Neural cell (in vitro differentiated cells): ENCODE results near the gene EFR3B. TPM values are rescaled to one million over a fixed set of nuclear protein-coding genes. Genes with fewer than 3 reads are reported as not detected.

Source experiments
- H2AFZ ChIP-seq: fragments of 200-600, 300-800 bp; sonication (generic), shearing (Covaris generic); 2 replicates; pipeline ENCODE4 v1.6.0; 2014; ENCODE audit warnings: low read depth, mild to moderate bottlenecking, antibody characterized with exemption, low read length, moderate library complexity
- H3F3A ChIP-seq: fragments of 200-600 bp; shearing (Covaris generic); 2 replicates; pipeline ENCODE4 v1.6.1; 2016; ENCODE audit warnings: mild to moderate bottlenecking, moderate library complexity, mixed read lengths, antibody characterized with exemption, low read length; ENCODE audit not compliant: insufficient read depth, poor library complexity, severe bottlenecking
- H3K27ac ChIP-seq: fragments of 200-600, 300-800 bp; sonication (generic), shearing (Covaris generic); 2 replicates; pipeline ENCODE4 v1.5.1; 2014; ENCODE audit warnings: mild to moderate bottlenecking, low read length, moderate library complexity
- H3K27me3 ChIP-seq: fragments of 300-800, 200-600 bp; sonication (generic), shearing (Covaris generic); 2 replicates; pipeline ENCODE4 v1.6.0; 2014; ENCODE audit warnings: mild to moderate bottlenecking, low read depth, low read length, moderate library complexity; ENCODE audit not compliant: insufficient read depth
- H3K36me3 ChIP-seq: fragments of 300-800, 200-600 bp; sonication (generic), shearing (Covaris generic); 2 replicates; pipeline ENCODE4 v1.5.1; 2014; ENCODE audit warnings: mild to moderate bottlenecking, antibody characterized with exemption, low read length, moderate library complexity; ENCODE audit not compliant: insufficient read depth
- H3K4me2 ChIP-seq: fragments of 300-800, 200-600 bp; sonication (generic), shearing (Covaris generic); 2 replicates; pipeline ENCODE4 v1.6.0; 2014; ENCODE audit warnings: mild to moderate bottlenecking, low read length
- H3K4me3 ChIP-seq: fragments of 300-800, 200-600 bp; sonication (generic), shearing (Covaris generic); 2 replicates; pipeline ENCODE4 v1.5.1; 2014; ENCODE audit warnings: mild to moderate bottlenecking, low read length, moderate library complexity
- H3K79me2 ChIP-seq: fragments of 200-600 bp; shearing (Covaris generic); replicated peaks from 2 replicates; pipeline ENCODE4 v1.6.0; 2014; ENCODE audit warnings: mild to moderate bottlenecking, low read length, moderate library complexity; ENCODE audit not compliant: insufficient read depth
- H3K9ac ChIP-seq: fragments of 300-800, 200-600 bp; sonication (generic), shearing (Covaris generic); 2 replicates; pipeline ENCODE4 v1.6.1; 2016; ENCODE audit warnings: mild to moderate bottlenecking, low read length, mixed read lengths
- H3K9me2 ChIP-seq: fragments of 200-600 bp; shearing (Covaris generic); 2 replicates; pipeline ENCODE4 v1.6.1; 2016; ENCODE audit warnings: mild to moderate bottlenecking, low read length, mixed read lengths; ENCODE audit not compliant: insufficient read depth
- H3K9me3 ChIP-seq: fragments of 200-600, 300-800 bp; sonication (generic), shearing (Covaris generic); 2 replicates; pipeline ENCODE4 v1.6.1; 2016; ENCODE audit warnings: mild to moderate bottlenecking, mixed run types, low read length, moderate library complexity, mixed read lengths
- H4K20me1 ChIP-seq: fragments of 200-600 bp; shearing (Covaris generic); 2 replicates; pipeline ENCODE4 v1.6.1; 2016; ENCODE audit warnings: mild to moderate bottlenecking, mixed run types; ENCODE audit not compliant: insufficient read depth
- EP300 ChIP-seq: fragments of 450-650 bp; conservative IDR thresholded peaks from 2 replicates; pipeline ENCODE4 v1.6.1; 2014; ENCODE audit warnings: antibody characterized with exemption, mild to moderate bottlenecking, moderate library complexity; ENCODE audit not compliant: poor library complexity, severe bottlenecking
- MXI1 ChIP-seq: fragments of 450-650 bp; conservative IDR thresholded peaks from 2 replicates; pipeline ENCODE4 v1.6.1; 2014; ENCODE audit warnings: antibody characterized with exemption, mild to moderate bottlenecking; ENCODE audit not compliant: poor library complexity, severe bottlenecking
- POLR2AphosphoS5 ChIP-seq: IDR thresholded peaks from 2 replicates; pipeline ENCODE4 v1.6.1; 2012
- SMC3 ChIP-seq: fragments of 450-650 bp; conservative IDR thresholded peaks from 2 replicates; pipeline ENCODE4 v1.6.1; 2014; ENCODE audit warnings: antibody characterized with exemption, mild to moderate bottlenecking, moderate library complexity; ENCODE audit not compliant: poor library complexity
- TAF1 ChIP-seq: IDR thresholded peaks from 2 replicates; pipeline ENCODE4 v1.6.1; 2012; ENCODE audit warnings: low read depth
- polyA plus RNA-seq: library from polyadenylated mRNA; depleted of rRNA; stranded (reverse); fragments of >200 nt; gene quantifications from 2 replicates; pipeline ENCODE4 v1.2.3, GENCODE V29; 2014
- small RNA-seq, 3 experiments: library from RNA; depleted of rRNA; stranded (forward); fragments of <200 nt; gene quantifications; one replicate each; pipeline ENCODE3, GENCODE V24; 2012
- TF ChIP-seq, protein P1 (sequence below): IDR thresholded peaks from 2 replicates; pipeline ENCODE4 v1.6.1; 2012; ENCODE audit warnings: borderline replicate concordance
- TF ChIP-seq, protein P2 (sequence below): fragments of 450-650 bp; IDR thresholded peaks from 2 replicates; pipeline ENCODE4 v1.5.1; 2014; ENCODE audit warnings: antibody characterized with exemption, mild to moderate bottlenecking, moderate library complexity; ENCODE audit not compliant: poor library complexity, severe bottlenecking

The EFR3B gene
- polyA plus RNA-seq, 1 donor from 2014 or later, result 29.3 TPM

DNA sequence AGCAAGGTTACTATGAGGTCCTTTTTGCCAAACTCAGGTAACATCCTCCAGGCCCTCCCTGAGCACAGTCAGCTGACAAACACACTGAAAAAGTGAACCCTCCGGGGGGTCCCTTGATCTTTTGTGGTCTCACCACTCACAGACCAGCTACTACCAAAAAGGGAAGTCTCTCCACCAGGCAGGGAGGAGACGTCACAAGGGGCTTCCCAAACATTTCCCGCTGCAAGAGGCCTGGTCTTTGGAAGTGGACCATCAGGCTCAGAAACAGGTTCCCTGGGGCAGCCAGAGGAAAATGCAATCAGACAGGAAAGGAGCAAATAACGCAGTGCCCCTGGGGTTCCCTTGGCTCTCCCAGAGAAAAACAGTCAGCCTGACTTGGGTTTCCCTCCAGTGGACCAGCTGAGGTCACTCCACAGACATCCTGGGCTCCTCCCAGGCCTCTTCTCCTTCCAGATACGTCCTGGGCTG lies 165.2 kb downstream of the EFR3B start:
- Histone ChIP-seq H3K36me3 (no peaks in the 10 kb centered on the region), H3K79me2 (no peaks in the 10 kb centered on the region), H3K4me2 (no peak overlapping the region), H3K9me2 (no peaks in the 10 kb centered on the region), H2AFZ (no peak overlapping the region), H3K4me3 (no peak overlapping the region), H3K9ac (no peak overlapping the region), H3F3A (no peaks in the 10 kb centered on the region), H3K27ac (no peak overlapping the region), H3K27me3 (no peaks in the 10 kb centered on the region), H4K20me1 (no peaks in the 10 kb centered on the region), H3K9me3 (no peaks in the 10 kb centered on the region)
- no peak for TF ChIP-seq SMC3
- TF ChIP-seq, protein P1, sequence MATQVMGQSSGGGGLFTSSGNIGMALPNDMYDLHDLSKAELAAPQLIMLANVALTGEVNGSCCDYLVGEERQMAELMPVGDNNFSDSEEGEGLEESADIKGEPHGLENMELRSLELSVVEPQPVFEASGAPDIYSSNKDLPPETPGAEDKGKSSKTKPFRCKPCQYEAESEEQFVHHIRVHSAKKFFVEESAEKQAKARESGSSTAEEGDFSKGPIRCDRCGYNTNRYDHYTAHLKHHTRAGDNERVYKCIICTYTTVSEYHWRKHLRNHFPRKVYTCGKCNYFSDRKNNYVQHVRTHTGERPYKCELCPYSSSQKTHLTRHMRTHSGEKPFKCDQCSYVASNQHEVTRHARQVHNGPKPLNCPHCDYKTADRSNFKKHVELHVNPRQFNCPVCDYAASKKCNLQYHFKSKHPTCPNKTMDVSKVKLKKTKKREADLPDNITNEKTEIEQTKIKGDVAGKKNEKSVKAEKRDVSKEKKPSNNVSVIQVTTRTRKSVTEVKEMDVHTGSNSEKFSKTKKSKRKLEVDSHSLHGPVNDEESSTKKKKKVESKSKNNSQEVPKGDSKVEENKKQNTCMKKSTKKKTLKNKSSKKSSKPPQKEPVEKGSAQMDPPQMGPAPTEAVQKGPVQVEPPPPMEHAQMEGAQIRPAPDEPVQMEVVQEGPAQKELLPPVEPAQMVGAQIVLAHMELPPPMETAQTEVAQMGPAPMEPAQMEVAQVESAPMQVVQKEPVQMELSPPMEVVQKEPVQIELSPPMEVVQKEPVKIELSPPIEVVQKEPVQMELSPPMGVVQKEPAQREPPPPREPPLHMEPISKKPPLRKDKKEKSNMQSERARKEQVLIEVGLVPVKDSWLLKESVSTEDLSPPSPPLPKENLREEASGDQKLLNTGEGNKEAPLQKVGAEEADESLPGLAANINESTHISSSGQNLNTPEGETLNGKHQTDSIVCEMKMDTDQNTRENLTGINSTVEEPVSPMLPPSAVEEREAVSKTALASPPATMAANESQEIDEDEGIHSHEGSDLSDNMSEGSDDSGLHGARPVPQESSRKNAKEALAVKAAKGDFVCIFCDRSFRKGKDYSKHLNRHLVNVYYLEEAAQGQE, result no peak
- TF ChIP-seq POLR2AphosphoS5, result no peak
- no peak for TF ChIP-seq EP300
- TF ChIP-seq MXI1, result no peak
- TF ChIP-seq TAF1, result no peak
- TF ChIP-seq, protein P2, sequence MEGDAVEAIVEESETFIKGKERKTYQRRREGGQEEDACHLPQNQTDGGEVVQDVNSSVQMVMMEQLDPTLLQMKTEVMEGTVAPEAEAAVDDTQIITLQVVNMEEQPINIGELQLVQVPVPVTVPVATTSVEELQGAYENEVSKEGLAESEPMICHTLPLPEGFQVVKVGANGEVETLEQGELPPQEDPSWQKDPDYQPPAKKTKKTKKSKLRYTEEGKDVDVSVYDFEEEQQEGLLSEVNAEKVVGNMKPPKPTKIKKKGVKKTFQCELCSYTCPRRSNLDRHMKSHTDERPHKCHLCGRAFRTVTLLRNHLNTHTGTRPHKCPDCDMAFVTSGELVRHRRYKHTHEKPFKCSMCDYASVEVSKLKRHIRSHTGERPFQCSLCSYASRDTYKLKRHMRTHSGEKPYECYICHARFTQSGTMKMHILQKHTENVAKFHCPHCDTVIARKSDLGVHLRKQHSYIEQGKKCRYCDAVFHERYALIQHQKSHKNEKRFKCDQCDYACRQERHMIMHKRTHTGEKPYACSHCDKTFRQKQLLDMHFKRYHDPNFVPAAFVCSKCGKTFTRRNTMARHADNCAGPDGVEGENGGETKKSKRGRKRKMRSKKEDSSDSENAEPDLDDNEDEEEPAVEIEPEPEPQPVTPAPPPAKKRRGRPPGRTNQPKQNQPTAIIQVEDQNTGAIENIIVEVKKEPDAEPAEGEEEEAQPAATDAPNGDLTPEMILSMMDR, result no peak

Small RNA genes lying within 50 kb of the gene (small RNA-seq; reads per million reads assigned to genes)
- gene RF00019 (0 to 1.2 (median 0) reads per million in 3 experiments), gene RN7SL856P (0 reads per million in 3 experiments)

Other genes with a start within 250 kb of the EFR3B start
- gene PTRHD1, start 248.7 kb upstream of the EFR3B start, polyA plus RNA-seq, result 27.4 and 33.6 TPM in 2 replicates
- 4.4 and 4.6 TPM in 2 replicates for gene CENPO, start 248.7 kb upstream of the EFR3B start, polyA plus RNA-seq
- gene ADCY3, start 121.8 kb upstream of the EFR3B start, polyA plus RNA-seq, result 28.8 and 33.2 TPM in 2 replicates
- 22.4 and 24.0 TPM in 2 replicates for gene DNAJC27, start 70.1 kb upstream of the EFR3B start, polyA plus RNA-seq
- gene POMC, start 126.5 kb downstream of the EFR3B start, polyA plus RNA-seq, result not detected in 2 replicates